Ishikawa (cell line): ENCODE data around the gene NRBP1.

Source experiments
- CEBPB ChIP-seq: IDR thresholded peaks from 2 replicates; pipeline ENCODE4 v1.6.1; 2012
- CREB1 ChIP-seq: IDR thresholded peaks from 2 replicates; pipeline ENCODE4 v1.6.1; 2012; ENCODE audit warnings: low read depth
- EGR1 ChIP-seq: IDR thresholded peaks from 2 replicates; pipeline ENCODE4 v1.6.1; 2012
- EP300 ChIP-seq: IDR thresholded peaks from 2 replicates; pipeline ENCODE4 v1.6.1; 2012; ENCODE audit warnings: borderline replicate concordance
- FOXM1 ChIP-seq: IDR thresholded peaks from 2 replicates; pipeline ENCODE4 v1.6.1; 2012; ENCODE audit warnings: low read depth, borderline replicate concordance
- NFIC ChIP-seq: IDR thresholded peaks from 2 replicates; pipeline ENCODE4 v1.6.1; 2012
- RAD21 ChIP-seq: IDR thresholded peaks from 2 replicates; pipeline ENCODE4 v1.6.1; 2012; ENCODE audit warnings: low read depth
- TAF1 ChIP-seq: IDR thresholded peaks from 2 replicates; pipeline ENCODE4 v1.6.1; 2012; ENCODE audit warnings: low read depth, mild to moderate bottlenecking
- TCF12 ChIP-seq: IDR thresholded peaks from 2 replicates; pipeline ENCODE4 v1.6.1; 2012; ENCODE audit warnings: low read depth
- TEAD4 ChIP-seq: IDR thresholded peaks from 2 replicates; pipeline ENCODE4 v1.6.1; 2012
- YY1 ChIP-seq: IDR thresholded peaks from 2 replicates; pipeline ENCODE4 v1.6.1; 2012; ENCODE audit warnings: low read depth
- ZBTB7A ChIP-seq: IDR thresholded peaks from 2 replicates; pipeline ENCODE4 v1.6.1; 2012; ENCODE audit warnings: low read depth
- TF ChIP-seq, protein P1 (sequence below): IDR thresholded peaks from 2 replicates; pipeline ENCODE4 v1.6.1; 2012; ENCODE audit warnings: low read depth, mild to moderate bottlenecking
- TF ChIP-seq, protein P2 (sequence below): IDR thresholded peaks from 2 replicates; pipeline ENCODE4 v1.6.1; 2012
- TF ChIP-seq, protein P3 (sequence below): IDR thresholded peaks from 2 replicates; pipeline ENCODE4 v1.6.1; 2012

The NRBP1 gene

DNA sequence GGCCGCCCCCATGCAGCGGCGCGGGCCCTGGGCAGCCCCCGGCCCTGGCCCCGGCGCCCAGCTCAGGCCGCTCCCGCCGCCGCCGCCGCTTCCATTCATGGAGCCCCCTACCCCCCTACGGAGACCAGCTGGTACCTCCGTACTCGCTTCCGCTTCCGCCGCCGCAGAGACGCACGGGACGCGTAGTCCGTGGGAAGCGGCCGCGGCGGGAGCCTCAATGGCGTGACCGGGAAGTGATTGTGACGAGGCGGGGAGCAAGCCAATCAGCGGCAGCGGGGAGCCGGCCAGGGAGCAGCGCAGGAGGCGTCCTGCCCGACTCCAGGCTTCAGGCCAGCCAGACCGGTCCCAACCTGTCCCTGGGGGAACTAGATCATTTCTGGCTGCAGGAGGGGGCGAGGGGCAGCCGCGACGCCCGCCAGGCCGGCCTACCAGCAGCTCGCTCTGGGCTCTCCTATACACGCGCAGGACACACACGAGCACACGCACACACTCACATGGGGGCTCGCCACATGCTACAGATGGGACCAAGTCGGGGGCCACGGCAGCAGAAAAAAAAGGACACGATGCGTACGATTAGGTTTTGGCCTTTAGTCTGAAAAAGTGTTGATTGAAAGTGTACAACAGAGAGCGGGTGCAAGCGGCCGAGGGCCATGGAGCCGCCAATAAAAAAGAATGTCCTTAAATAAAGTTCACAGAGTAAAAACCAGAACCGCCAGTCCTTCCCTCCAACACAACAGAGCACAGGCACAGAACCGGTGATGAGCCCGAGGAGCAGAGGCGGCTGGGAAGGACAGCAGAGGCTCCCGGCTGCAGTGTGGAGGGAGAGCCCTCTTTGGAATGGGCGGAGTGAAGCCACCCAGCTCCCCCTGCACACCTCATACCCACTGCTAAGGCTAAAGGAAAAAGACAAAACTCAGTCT, 47.5 kb upstream of the NRBP1 start, which contains the start of gene ZNF513:
Gene ZNF513 (minus strand): TSS at position 109 of the 920 bp plus-strand sequence. CDS start 208 bp downstream, outside the sequence.
- TF ChIP-seq ZBTB7A (peak; percentile 41), TAF1 (0 out of 2 replicates have a peak, but pooled peaks have one; percentile 48), YY1 (peak; percentile 81), EP300 (peak; percentile 61; the same call in 1 of the 2 replicates), TEAD4 (no peak; the same call in none of the 2 replicates), CEBPB (no peak), TCF12 (peak; percentile 83), NFIC (peak; percentile 36; the same call in 1 of the 2 replicates), EGR1 (0 out of 2 replicates have a peak, but pooled peaks have one; percentile 50), CREB1 (peak; percentile 81), RAD21 (no peak)
- TF ChIP-seq, protein P1, sequence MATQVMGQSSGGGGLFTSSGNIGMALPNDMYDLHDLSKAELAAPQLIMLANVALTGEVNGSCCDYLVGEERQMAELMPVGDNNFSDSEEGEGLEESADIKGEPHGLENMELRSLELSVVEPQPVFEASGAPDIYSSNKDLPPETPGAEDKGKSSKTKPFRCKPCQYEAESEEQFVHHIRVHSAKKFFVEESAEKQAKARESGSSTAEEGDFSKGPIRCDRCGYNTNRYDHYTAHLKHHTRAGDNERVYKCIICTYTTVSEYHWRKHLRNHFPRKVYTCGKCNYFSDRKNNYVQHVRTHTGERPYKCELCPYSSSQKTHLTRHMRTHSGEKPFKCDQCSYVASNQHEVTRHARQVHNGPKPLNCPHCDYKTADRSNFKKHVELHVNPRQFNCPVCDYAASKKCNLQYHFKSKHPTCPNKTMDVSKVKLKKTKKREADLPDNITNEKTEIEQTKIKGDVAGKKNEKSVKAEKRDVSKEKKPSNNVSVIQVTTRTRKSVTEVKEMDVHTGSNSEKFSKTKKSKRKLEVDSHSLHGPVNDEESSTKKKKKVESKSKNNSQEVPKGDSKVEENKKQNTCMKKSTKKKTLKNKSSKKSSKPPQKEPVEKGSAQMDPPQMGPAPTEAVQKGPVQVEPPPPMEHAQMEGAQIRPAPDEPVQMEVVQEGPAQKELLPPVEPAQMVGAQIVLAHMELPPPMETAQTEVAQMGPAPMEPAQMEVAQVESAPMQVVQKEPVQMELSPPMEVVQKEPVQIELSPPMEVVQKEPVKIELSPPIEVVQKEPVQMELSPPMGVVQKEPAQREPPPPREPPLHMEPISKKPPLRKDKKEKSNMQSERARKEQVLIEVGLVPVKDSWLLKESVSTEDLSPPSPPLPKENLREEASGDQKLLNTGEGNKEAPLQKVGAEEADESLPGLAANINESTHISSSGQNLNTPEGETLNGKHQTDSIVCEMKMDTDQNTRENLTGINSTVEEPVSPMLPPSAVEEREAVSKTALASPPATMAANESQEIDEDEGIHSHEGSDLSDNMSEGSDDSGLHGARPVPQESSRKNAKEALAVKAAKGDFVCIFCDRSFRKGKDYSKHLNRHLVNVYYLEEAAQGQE = no peak
- TF ChIP-seq, protein P2, sequence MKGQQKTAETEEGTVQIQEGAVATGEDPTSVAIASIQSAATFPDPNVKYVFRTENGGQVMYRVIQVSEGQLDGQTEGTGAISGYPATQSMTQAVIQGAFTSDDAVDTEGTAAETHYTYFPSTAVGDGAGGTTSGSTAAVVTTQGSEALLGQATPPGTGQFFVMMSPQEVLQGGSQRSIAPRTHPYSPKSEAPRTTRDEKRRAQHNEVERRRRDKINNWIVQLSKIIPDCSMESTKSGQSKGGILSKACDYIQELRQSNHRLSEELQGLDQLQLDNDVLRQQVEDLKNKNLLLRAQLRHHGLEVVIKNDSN = peak; percentile 72
- TF ChIP-seq, protein P3, sequence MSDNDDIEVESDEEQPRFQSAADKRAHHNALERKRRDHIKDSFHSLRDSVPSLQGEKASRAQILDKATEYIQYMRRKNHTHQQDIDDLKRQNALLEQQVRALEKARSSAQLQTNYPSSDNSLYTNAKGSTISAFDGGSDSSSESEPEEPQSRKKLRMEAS = peak; percentile 76

DNA sequence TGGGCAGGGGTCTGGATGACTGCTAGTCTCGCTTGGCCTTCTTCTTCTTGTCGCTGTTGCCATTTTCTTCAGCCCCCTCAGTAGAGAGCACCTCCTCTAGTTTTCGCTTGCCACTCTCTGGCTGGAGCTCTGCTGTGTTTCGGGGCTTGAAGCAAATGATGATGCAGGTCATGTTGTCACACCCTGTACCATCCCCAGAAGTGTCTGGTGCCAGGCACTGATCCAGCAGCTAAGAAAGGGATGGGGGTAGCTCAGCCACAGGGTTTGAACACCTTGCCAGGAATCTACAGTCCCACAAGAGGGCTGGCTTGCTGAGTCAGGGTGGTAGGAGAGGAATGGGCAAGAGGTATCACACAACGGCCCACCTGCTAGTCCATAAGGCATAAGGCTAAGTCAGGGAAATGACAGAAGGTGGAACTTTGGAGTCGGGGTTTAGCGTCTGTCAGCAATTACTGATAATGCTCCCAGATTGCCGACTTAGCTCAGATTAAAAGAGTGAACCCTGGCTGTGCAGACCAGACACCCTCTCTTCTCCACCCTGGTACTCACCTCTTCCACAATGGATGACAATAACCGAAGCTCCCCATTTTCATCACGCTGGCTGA, 46.8 kb upstream of the NRBP1 start:
- TF ChIP-seq ZBTB7A (no peak), RAD21 (no peak), TAF1 (no peak), CEBPB (no peak), FOXM1 (no peak), CREB1 (no peak), YY1 (no peak), TCF12 (no peak), EGR1 (no peak), TEAD4 (no peak)
- TF ChIP-seq, protein P2 = no peak

DNA sequence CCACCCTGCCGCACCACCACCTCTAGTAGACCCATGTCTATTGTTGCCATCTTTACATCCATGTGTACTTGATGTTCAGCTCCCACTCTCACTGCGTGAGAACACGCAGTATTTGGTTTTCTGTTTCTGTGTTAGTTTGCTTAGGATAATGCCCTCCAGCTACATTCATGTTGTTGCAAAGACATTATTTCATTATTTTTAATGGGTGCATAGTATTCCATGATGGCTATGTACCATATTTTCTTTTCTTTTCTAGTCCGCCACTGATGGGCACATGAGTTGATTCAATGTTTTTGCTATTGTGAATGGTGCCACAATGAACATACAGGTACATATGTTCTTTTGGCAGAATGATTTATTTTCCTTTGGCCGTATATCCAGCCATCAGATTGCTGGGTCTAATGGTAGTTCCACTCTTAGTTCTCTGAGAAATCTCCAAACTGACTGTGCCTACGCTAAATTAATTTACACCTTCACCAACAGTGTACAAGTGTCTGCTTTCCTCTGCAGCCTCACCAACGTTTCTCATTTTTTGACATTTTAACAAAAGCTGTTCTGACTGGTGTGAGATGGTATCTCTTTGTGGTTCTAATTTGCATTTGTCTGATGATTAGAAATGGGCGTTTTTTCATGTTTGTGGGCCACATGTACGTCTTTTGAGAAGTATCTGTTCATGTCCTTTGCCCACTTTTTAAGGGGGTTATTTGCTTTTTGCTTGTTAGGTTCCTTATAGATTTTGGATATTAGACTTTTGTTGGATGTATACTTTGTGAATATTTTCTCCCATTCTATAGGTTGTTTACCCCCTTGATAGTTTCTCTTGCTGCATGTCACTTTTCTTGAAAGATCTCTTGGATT, 37.4 kb upstream of the NRBP1 start:
- no peak for TF ChIP-seq EGR1
- TF ChIP-seq, protein P1 = no peak
- TF ChIP-seq EP300 = no peak
- TF ChIP-seq FOXM1 = no peak
- TF ChIP-seq YY1 = no peak
- TF ChIP-seq, protein P3 = no peak
- no peak for TF ChIP-seq ZBTB7A
- TF ChIP-seq TAF1 = no peak
- no peak for TF ChIP-seq RAD21
- no peak for TF ChIP-seq CREB1
- no peak for TF ChIP-seq NFIC
- no peak for TF ChIP-seq TCF12
- TF ChIP-seq TEAD4 = no peak
- no peak for TF ChIP-seq CEBPB
- TF ChIP-seq, protein P2 = no peak

DNA sequence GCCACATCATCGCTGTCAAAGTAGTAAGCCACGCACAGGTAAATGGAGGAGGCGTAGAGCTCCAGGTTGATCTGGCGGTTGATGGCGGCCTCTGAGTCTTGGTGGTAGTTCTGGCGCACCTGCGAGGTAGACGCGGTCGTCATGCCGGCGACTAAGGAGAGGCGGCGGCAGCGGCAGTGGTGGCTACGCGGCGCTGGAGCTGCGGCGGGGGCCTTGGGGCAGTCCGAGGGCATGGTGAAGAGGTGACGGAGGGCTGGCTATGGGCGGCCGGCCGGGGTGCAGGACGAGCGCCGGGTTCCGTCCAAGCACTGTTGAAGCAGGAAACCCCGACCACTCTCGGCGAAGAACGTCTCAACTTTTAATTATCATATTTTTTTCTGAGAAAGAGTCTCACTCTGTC, 35.2 kb upstream of the NRBP1 start:
- TF ChIP-seq, protein P3 = no peak
- TF ChIP-seq, protein P1 = no peak
- TF ChIP-seq YY1 (no peak), NFIC (no peak), ZBTB7A (no peak), EP300 (no peak), TEAD4 (no peak), EGR1 (no peak)
- TF ChIP-seq, protein P2 = no peak
